Cardiac fibroblast (primary cell): ENCODE results near the gene TMSB4X.

Source experiments
- DNase-seq, 2 donors: peaks; one replicate each; pipeline versions ENCODE4 v3.0.0 to v3.0.0-alpha.2; 2010; ENCODE audit warnings: low read depth in 2 of 2
- H3K4me3 ChIP-seq, 2 donors: replicated peaks in 1 of 2; 1 replicate in 1 of 2; 2 replicates in 1 of 2; pipeline ENCODE4 v1.5.1; 2011; ENCODE audit warnings: low read depth in 2 of 2, low read length in 2 of 2, mild to moderate bottlenecking in 2 of 2, moderate library complexity in 1 of 2
- CTCF ChIP-seq: IDR thresholded peaks from one replicate; pipeline ENCODE4 v1.5.1; 2011; ENCODE audit warnings: low read depth, mild to moderate bottlenecking, low read length, inconsistent platforms

The TMSB4X gene

GRCh38 chrX:12985331-12985730 lies 10.4 kb downstream of the TMSB4X start:
- no peak overlapping the region for H3K4me3 ChIP-seq
- no peak for TF ChIP-seq CTCF
- DNase-seq, result no peak

- TF ChIP-seq CTCF, result no peak
- no peak for DNase-seq
- no peak overlapping the region for H3K4me3 ChIP-seq
Measured at GRCh38 chrX:12986164-12986779, 11.4 kb downstream of the TMSB4X start.

GRCh38 chrX:12986886-12987285 lies 12.0 kb downstream of the TMSB4X start:
- no peak for TF ChIP-seq CTCF
- peak in 1 of 2 donors; percentile 71 for DNase-seq
- H3K4me3 ChIP-seq, result no peak overlapping the region

GRCh38 chrX:12987340-12987739 lies 12.4 kb downstream of the TMSB4X start:
- no peak for DNase-seq
- no peak for TF ChIP-seq CTCF

GRCh38 chrX:12987900-12988594 lies 13.1 kb downstream of the TMSB4X start:
- no peak for TF ChIP-seq CTCF
- no peak for DNase-seq
- no peak overlapping the region for H3K4me3 ChIP-seq

More at GRCh38 chrX:12987340-12987739, 12.4 kb downstream of the TMSB4X start:
- H3K4me3 ChIP-seq, result no peak overlapping the region

- no peak for TF ChIP-seq CTCF
- H3K4me3 ChIP-seq, result no peak overlapping the region
- DNase-seq, result peak; percentile 66 to 78
Measured at GRCh38 chrX:12988797-12989196, 13.9 kb downstream of the TMSB4X start.

- no peak for DNase-seq
- no peak overlapping the region for H3K4me3 ChIP-seq
- TF ChIP-seq CTCF, result no peak
Measured at GRCh38 chrX:12989461-12989860, 14.6 kb downstream of the TMSB4X start.
